GM21367 (cell line): Measurements from ENCODE around the gene WAPL.
"Not testable (repeated sequence)": the region's sequence is repeated elsewhere in the genome, so short reads cannot be mapped to it uniquely, and the experiment has no call there.

Experiments used
- ATAC-seq: cut with Tn5 transposase; IDR thresholded peaks from one replicate; pipeline ENCODE4 v1.9.1; 2021; ENCODE audit not compliant: unreplicated experiment

Gene WAPL

DNA sequence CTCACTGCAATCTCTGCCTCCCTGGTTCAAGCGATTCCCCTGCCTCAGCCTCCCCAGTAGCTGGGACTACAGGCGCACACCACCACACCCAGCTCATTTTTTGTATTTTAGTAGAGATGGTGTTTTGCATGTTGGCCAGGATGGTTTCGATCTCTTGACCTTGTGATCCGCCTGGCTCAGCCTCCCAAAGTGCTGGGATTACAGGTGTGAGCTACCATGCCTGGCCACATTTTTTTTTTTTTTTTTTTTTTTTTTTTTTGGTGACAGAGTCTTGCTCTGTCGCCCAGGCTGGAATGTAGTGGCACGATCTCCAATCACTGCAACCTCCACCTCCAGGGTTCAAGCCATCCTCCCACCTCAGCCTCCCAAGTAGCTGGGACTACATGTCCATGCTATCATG lies 4.1 kb upstream of the WAPL start:
- not testable (repeated sequence) for ATAC-seq

GRCh38 chr10:86524225-86524962 lies 2.8 kb upstream of the WAPL start:
- ATAC-seq: no peak

DNA sequence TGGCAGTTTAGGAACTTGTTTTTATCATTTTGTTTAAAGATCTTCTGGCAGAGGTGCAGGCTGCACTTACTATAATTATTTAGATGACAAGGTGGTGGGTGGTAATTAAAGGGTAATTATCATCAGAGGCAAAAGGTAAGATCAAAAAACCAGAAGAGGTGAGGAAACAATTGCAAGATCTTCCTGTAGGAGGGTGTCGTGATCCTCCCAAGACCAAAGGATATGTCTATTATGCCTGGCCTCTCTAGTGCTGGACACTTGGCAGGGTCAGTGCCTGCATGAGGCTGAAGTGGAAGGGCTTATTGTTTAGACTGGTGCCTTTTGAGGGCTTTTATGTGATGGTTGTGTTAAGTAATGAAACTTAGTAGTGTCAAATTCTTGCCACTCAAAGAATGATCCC lies 1.8 kb upstream of the WAPL start:
- no peak for ATAC-seq

DNA sequence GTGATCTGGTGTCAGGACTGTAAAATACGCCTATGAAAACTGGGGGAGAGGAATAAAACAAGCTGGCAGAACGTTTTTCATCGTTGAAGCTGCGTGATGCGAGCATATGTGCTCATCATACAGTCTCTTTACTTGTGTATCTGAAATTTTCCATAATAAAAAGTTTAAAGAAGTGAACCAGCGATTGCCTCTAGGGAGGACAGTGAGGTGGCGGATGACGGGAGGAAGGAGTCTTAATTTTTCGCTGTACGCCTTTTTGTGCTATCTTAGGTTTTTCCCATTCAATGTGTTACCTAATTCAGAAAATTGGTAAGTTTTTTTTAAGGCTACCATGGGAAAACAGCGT lies 891 bp upstream of the WAPL start:
- no peak for ATAC-seq

DNA sequence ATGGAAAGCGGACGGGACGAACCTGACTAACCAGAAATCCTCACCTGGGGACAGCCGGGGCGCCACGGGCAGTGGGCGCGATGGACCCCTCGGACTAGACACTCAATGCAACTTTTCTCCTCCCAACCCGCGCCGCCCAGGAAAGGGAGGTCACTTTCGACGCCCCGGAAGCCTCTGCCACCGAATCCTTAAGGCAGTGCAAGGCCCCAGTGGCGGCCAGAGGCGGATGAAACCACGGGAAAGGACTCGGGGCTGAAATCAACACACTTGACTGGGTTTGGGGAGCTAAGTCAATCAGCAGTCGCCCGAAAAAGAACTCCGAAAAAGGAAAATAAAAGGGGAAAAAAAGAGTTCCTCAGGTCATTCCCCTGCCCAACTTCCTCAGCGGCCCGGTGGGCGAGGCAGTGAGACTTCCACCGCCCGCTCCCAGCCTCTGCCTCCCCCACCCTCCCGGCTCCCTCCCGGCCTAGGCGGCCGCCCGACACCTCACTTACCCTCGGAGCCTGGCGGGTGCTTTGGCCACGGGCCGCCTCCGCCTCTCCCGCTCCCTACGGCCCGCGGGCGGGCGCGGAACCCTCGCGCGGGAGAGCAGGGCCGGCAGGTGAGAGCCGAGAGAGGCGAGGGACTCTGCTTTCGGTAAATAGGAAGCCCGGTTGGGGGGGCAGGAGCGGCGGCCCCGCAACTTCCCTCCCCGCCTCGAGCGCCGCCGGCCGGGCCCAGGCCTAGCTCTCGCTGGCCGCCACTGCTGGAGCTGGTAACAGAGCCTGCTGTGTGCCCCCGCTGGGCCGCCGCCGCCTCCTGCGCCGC lies 518 bp downstream of the WAPL start:
- peak; percentile 4 for ATAC-seq

DNA sequence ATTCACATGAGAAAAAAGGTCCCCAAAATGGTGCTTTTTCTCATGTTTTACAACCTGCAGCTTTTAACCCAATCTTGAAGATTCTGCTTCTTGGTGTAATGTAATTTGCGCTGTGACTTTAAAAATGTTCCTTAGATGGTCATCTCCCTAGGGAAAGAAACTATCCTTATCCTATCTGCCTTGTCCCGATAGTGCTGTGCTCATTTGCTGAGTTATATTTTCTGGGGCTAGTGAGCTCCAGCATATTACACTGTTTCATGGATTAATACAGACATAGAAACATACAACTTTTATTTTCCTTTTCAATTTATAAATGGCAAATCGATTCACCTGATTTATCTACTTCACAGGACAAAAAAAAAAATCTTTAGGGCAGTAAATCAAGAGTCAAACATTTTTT lies 2.8 kb downstream of the WAPL start:
- no peak for ATAC-seq

DNA sequence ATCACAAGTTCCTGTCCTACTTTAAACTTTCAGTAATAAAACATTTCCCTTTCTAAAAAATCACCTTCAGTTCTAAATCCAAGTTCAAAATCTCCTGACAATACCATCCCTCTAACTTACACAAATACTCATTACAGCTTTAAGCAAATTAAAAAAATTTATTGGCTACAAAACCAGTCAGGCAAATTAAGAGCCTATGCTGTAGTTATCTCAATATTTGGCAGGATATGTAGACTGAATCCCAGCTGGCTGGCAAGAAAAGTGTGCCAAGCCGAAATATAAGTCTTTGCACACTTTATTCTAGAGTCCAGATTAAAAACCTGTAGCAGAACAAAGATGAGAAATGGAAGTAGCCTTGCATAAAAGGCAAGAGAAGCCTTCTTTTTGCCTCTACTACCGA lies 9.5 kb downstream of the WAPL start:
- ATAC-seq: no peak

- no peak for ATAC-seq
Observed at GRCh38 chr10:86511027-86511865, 10.3 kb downstream of the WAPL start.

DNA sequence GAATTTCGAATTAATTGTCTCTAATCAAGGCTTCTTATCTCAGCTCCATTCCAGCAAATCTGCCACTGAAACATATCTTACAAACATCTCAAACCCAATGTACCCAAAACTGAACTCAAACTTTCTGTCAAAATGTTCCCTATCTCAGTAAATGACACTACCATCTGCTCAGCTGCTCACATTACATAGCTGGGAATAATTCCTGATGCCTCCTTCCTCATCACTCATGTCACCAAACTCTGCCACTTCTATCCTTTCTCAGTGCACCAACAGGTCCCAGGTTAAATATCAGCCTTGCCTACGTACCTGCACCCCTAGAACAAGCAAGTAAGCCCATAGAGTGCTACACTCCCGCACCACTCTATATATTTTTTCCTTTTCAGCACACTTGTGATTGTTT lies 12.4 kb downstream of the WAPL start:
- no peak for ATAC-seq

- no peak for ATAC-seq
Observed at GRCh38 chr10:86508217-86508616, 13.4 kb downstream of the WAPL start.

DNA sequence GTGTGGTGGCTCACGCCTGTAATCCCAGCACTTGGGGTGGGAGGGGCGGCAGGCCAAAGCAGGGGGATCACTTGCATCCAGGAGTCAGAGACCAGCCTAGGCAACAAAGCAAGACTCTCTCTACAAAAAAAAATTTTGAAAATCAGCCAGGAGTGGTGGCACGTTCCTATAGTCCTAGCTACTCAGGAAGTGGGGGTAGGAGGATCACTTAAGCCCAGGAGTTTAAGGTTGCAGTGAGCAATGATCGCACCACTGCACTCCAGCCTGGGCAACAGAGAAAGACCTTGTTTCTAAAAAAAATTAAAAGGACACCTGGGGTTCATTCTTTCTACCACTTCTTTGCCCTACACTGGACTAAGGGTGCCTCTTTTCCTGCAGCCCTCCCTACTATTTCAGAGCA lies 15.1 kb downstream of the WAPL start:
- ATAC-seq: no peak

DNA sequence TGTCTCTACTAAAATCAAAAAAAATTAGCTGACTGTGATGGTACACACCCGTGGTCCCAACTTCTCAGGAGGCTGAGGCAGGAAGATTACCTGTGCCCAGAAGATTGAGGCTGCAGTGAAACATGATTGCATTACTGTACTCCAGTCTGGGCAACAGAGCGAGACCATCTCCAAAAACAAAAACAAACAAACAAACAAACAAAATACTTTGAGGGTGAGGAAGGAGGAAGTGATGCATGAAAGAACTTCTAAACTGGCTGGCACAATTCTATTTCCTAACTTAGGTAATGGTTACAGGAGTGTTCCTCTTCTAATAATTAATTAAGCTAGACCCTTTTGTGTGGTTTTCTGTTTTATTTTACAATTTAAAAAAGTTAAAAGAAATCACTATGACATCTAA lies 15.5 kb downstream of the WAPL start:
- no peak for ATAC-seq

- ATAC-seq: no peak
Observed at GRCh38 chr10:86504510-86504909, 17.1 kb downstream of the WAPL start.

GRCh38 chr10:86500846-86501245 lies 20.7 kb downstream of the WAPL start:
- no peak for ATAC-seq

GRCh38 chr10:86498598-86498997 lies 23.0 kb downstream of the WAPL start:
- ATAC-seq: no peak

DNA sequence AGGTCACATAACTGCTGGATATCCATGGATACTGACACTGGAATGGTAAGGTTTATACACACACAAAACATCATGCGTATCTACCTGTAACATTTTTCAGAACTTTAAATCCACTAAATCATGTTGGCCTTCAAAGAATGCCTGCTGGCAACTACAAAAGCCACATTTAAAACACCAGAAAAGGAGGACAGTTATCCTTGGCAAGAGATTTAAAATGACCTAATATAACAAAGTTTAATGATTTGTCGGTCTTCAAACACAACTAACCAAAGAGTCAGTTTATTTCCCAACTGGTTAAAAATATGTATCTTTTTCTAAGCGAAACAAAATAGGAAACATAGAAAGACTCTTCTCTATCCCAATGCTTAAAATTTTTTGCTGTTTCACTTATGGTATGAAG lies 24.0 kb downstream of the WAPL start:
- no peak for ATAC-seq

GRCh38 chr10:86489960-86490612 lies 31.5 kb downstream of the WAPL start:
- no peak for ATAC-seq

- no peak for ATAC-seq
Observed at GRCh38 chr10:86489071-86489810, 32.4 kb downstream of the WAPL start.

GRCh38 chr10:86486856-86487255 lies 34.7 kb downstream of the WAPL start:
- ATAC-seq: no peak

GRCh38 chr10:86483664-86484063 lies 37.9 kb downstream of the WAPL start:
- no peak for ATAC-seq

DNA sequence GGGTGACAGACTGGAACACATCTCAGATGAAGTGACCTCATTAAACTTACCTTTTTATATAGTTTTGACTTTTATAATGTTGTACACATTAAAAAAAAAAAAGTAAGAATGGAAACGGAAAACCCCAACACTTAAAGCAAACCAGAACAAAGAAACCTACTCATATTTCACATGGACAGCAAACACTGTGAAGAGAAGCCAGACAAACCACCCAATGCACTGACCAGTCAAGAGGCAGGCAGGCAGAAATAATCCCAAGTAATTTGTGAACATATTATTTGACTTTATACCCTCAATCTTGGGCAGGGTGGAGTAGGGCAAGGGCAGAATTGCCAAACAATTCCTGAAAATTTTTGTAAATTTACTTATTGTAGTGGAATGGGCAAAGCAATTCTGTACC lies 39.8 kb downstream of the WAPL start:
- no peak for ATAC-seq
